K562 (cell line): ENCODE measurements around the gene LONRF2. TPM values are rescaled to one million over a fixed set of nuclear protein-coding genes. Genes with fewer than 3 reads are reported as not detected.

ENCODE experiments used
- ATAC-seq: fragments of 200-7000 bp; cut with Tn5 transposase; 3 replicates; pipeline ENCODE4 v1.9.1; 2020; ENCODE audit warnings: moderate library complexity
- BruUV-seq: library from RNA; stranded (reverse); fragments of 400-500 nt; replicated peaks from 2 replicates; lab custom pipeline; 2021; lab: Mats Ljungman, UMichigan
- CTCF ChIA-PET: fragments of 300-600 bp; formaldehyde crosslinking; extraction: SDS; loops from one replicate; lab custom pipeline; 2021; ENCODE audit warnings: low intra/inter-chr PET ratio; lab: Yijun Ruan, JAX
- POLR2A ChIA-PET: fragments of 300-600, 350-650 bp; sonication (Branson Sonifier 250); formaldehyde crosslinking; extraction: SDS; loops from one replicate; lab custom pipeline; 2021; ENCODE audit warnings: antibody characterized with exemption, inconsistent platforms; lab: Yijun Ruan, JAX
- DNase-seq, 4 experiments: peaks; one replicate each; pipeline versions ENCODE4 v3.0.0 to v3.0.0-alpha.2; 2011 to 2018; ENCODE audit warnings: low spot score in 3 of 4, mixed read lengths in 3 of 4; ENCODE audit errors: extremely low read depth in 1 of 4
- FAIRE-seq: peaks from 2 replicates; lab custom pipeline; 2011; peaks lifted over from hg19 to GRCh38; lab: Jason Lieb, UNC
- H2AFZ ChIP-seq: 2 replicates; pipeline ENCODE4 v1.6.0; 2011; ENCODE audit warnings: low read depth, low read length, control low read depth, inconsistent platforms
- H3K27ac ChIP-seq: fragments of 200-600 bp; 3 replicates; pipeline ENCODE4 v1.8.0; 2011; ENCODE audit warnings: low read depth, mild to moderate bottlenecking, control low read depth, inconsistent platforms, low read length, moderate library complexity, mixed read lengths; ENCODE audit errors: extremely low read depth
- H3K27me3 ChIP-seq, 2 experiments: fragments of 300-600 bp in 1 of 2; 2 replicates in 1 of 2; 3 replicates in 1 of 2; pipeline versions ENCODE4 v1.6.0 to v1.8.0; 2011; ENCODE audit warnings: inconsistent platforms in 2 of 2, low read length in 2 of 2, mild to moderate bottlenecking in 1 of 2, mixed read lengths in 1 of 2, moderate library complexity in 1 of 2; ENCODE audit not compliant: control insufficient read depth in 2 of 2, insufficient read depth in 2 of 2
- H3K36me3 ChIP-seq: fragments of 300-600 bp; 3 replicates; pipeline ENCODE4 v1.8.0; 2011; ENCODE audit warnings: mild to moderate bottlenecking, low read length, inconsistent platforms; ENCODE audit not compliant: control insufficient read depth, insufficient read depth
- H3K4me1 ChIP-seq, 2 experiments: fragments of 200-600 bp in 1 of 2; replicated peaks in 1 of 2; 2 replicates in 1 of 2; 3 replicates in 1 of 2; pipeline versions ENCODE4 v1.5.1 to v1.8.0; 2011; ENCODE audit warnings: inconsistent platforms in 2 of 2, low read length in 2 of 2, mild to moderate bottlenecking in 1 of 2, mixed read lengths in 1 of 2, moderate library complexity in 1 of 2; ENCODE audit not compliant: control insufficient read depth in 2 of 2, insufficient read depth in 2 of 2
- H3K4me2 ChIP-seq: 2 replicates; pipeline ENCODE4 v1.6.1; 2011; ENCODE audit warnings: low read length, control low read depth, inconsistent platforms, mixed read lengths; ENCODE audit not compliant: insufficient read depth
- H3K4me3 ChIP-seq: fragments of 200-600 bp; sonication (generic), shearing (Covaris generic); 2 replicates; pipeline ENCODE4 v1.5.1; 2016; ENCODE audit warnings: control low read depth, inconsistent platforms
- H3K79me2 ChIP-seq: fragments of 200-600 bp; 3 replicates; pipeline ENCODE4 v1.8.0; 2011; ENCODE audit warnings: low read length, inconsistent platforms; ENCODE audit not compliant: control insufficient read depth, insufficient read depth
- H3K9ac ChIP-seq, 2 experiments: 2 replicates each; pipeline versions ENCODE4 v1.6.0 to v1.6.1; 2011; ENCODE audit warnings: low read depth in 2 of 2, low read length in 2 of 2, control low read depth in 1 of 2, inconsistent platforms in 1 of 2, mild to moderate bottlenecking in 1 of 2, mixed read lengths in 1 of 2; ENCODE audit not compliant: insufficient read depth in 1 of 2
- H3K9me1 ChIP-seq: one replicate; pipeline ENCODE4 v1.6.0; 2011; ENCODE audit warnings: inconsistent platforms, mild to moderate bottlenecking, low read length, moderate library complexity; ENCODE audit not compliant: control insufficient read depth, insufficient read depth
- H3K9me3 ChIP-seq: replicated peaks from 2 replicates; pipeline ENCODE4 v1.5.1; 2011; ENCODE audit warnings: low read depth, low read length, inconsistent platforms; ENCODE audit not compliant: control insufficient read depth, insufficient read depth
- H4K20me1 ChIP-seq: replicated peaks from 2 replicates; pipeline ENCODE4 v1.6.1; 2011; ENCODE audit warnings: low read length, inconsistent platforms, mixed read lengths; ENCODE audit not compliant: control insufficient read depth, insufficient read depth
- BHLHE40 ChIP-seq: IDR thresholded peaks from 2 replicates; pipeline ENCODE4 v1.6.1; 2011; ENCODE audit warnings: low read length, improper control_type of control experiment
- CCNT2 ChIP-seq: IDR thresholded peaks from 2 replicates; pipeline ENCODE4 v1.6.1; 2011; ENCODE audit warnings: borderline replicate concordance, low read depth, mild to moderate bottlenecking, moderate library complexity, mixed read lengths, low read length; ENCODE audit not compliant: insufficient read length; ENCODE audit errors: extremely low read depth
- HCFC1 ChIP-seq: IDR thresholded peaks from 2 replicates; pipeline ENCODE4 v1.6.1; 2012; ENCODE audit warnings: low read depth, low read length, improper control_type of control experiment
- KDM2B ChIP-seq: fragments of 250-450 bp; sonication (Bioruptor Pico); IDR thresholded peaks from 2 replicates; pipeline ENCODE4 v1.8.0; 2021; ENCODE audit warnings: mild to moderate bottlenecking, moderate library complexity
- NRF1 ChIP-seq, 2 experiments: fragments of 450-650 bp; IDR thresholded peaks in 1 of 2; conservative IDR thresholded peaks in 1 of 2; 2 replicates each; pipeline ENCODE4 v1.6.1; 2014; ENCODE audit warnings: mild to moderate bottlenecking in 2 of 2
- PHF8 ChIP-seq: fragments of 200-600 bp; sonication (generic); IDR thresholded peaks from 2 replicates; pipeline ENCODE4 v1.6.1; 2012; ENCODE audit warnings: mixed run types, mild to moderate bottlenecking, inconsistent platforms, low read length, moderate library complexity, borderline replicate concordance
- POLR2G ChIP-seq: fragments of 200-400 bp; formaldehyde crosslinking; IDR thresholded peaks from 2 replicates; pipeline ENCODE4 v1.6.1; 2017; ENCODE audit warnings: low read depth, mild to moderate bottlenecking, antibody characterized with exemption, low read length, moderate library complexity
- PTRF ChIP-seq: fragments of 450-650 bp; IDR thresholded peaks from 2 replicates; pipeline ENCODE4 v1.6.1; 2016; ENCODE audit warnings: mild to moderate bottlenecking, missing genetic modification characterization, missing compliant biosample characterization
- RBBP5 ChIP-seq: fragments of 200-600 bp; sonication (generic); IDR thresholded peaks from 2 replicates; pipeline ENCODE4 v1.6.1; 2012; ENCODE audit warnings: borderline replicate concordance, mild to moderate bottlenecking, low read length, control low read depth, inconsistent platforms; ENCODE audit not compliant: insufficient read depth, poor library complexity, severe bottlenecking
- RBFOX2 ChIP-seq: fragments of 200-400 bp; formaldehyde crosslinking; IDR thresholded peaks from 2 replicates; pipeline ENCODE4 v1.6.1; 2017; ENCODE audit warnings: low read depth, mild to moderate bottlenecking, low read length, moderate library complexity
- TRIM24 ChIP-seq, 2 experiments: fragments of 450-650 bp; IDR thresholded peaks; 2 replicates each; pipeline ENCODE4 v1.6.1; 2016
- WGBS: fragments of 100-300 bp; shearing (Covaris generic); methylation state at CpG from one replicate; pipeline ENCODE4 v1.1.6; 2016; ENCODE audit warnings: low coverage, mixed read lengths; ENCODE audit not compliant: insufficient coverage; ENCODE audit errors: missing lambda C conversion rate; 5-methylcytosine and 5-hydroxymethylcytosine counted together
- in situ Hi-C: fragments of 300-500 bp; cut with MboI; formaldehyde crosslinking; loops from 4 replicates; pipeline ENCODE4 v1.15.0; 2018; ENCODE audit warnings: inconsistent platforms, mixed read lengths
- intact Hi-C: fragments of 100-400 bp; cut with micrococcal nuclease; formaldehyde crosslinking; loops from 2 replicates; pipeline ENCODE4 v1.14.2; 2022
- polyA plus RNA-seq, 8 experiments: library from polyadenylated mRNA; depleted of rRNA in 4 of 8; stranded (reverse) in 5 of 8; unstranded in 3 of 8; fragments of >200 nt; fragmentation: Nextera tagmentation in 2 of 8; fragmentation: Illumina TruSeq in 1 of 8; extraction: Ambion mirVana in 2 of 8; extraction: Trizol in 1 of 8; gene quantifications; 2 replicates each; pipeline versions ENCODE4 v1.2.1 to v1.2.3, GENCODE V29; 2011 to 2014; ENCODE audit warnings: inconsistent platforms in 1 of 8, missing spikeins in 1 of 8
- total RNA-seq, 7 experiments: library from RNA; depleted of rRNA in 6 of 7; stranded (reverse); fragments of >200 nt in 6 of 7; fragmentation: Illumina TruSeq in 2 of 7; extraction: Trizol in 2 of 7; gene quantifications; 2 replicates each; pipeline versions ENCODE4 v1.2.1 to v1.2.3, GENCODE V29; 2011 to 2021; ENCODE audit warnings: low replicate concordance in 1 of 7
- TF ChIP-seq, protein P1 (sequence below), 3 experiments: IDR thresholded peaks in 2 of 3; conservative IDR thresholded peaks in 1 of 3; 2 replicates each; pipeline ENCODE4 v1.5.1; 2011 to 2012; ENCODE audit warnings: low read length in 3 of 3, mild to moderate bottlenecking in 3 of 3, control low read depth in 2 of 3, improper control_type of control experiment in 1 of 3, inconsistent platforms in 1 of 3, low read depth in 1 of 3, mixed read lengths in 1 of 3, moderate library complexity in 1 of 3; ENCODE audit not compliant: insufficient read depth in 2 of 3
- TF ChIP-seq, protein P2 (sequence below): fragments of 450-650 bp; conservative IDR thresholded peaks from 2 replicates; pipeline ENCODE4 v1.6.1; 2016; ENCODE audit warnings: missing genetic modification characterization, low read depth, mild to moderate bottlenecking, control low read depth, missing compliant biosample characterization
- TF ChIP-seq, protein P3 (sequence below): IDR thresholded peaks from 2 replicates; pipeline ENCODE4 v1.6.1; 2011; ENCODE audit warnings: borderline replicate concordance, low read depth, mild to moderate bottlenecking, moderate library complexity, low read length; ENCODE audit not compliant: insufficient read depth, poor library complexity, severe bottlenecking

Gene LONRF2
- total and polyA plus RNA-seq, 9 of the 15 experiments (the other 6 are each of a cell fraction or from before 2014, with no cell fraction given), result 0.35 to 5.0 (median 2.7) TPM

DNA sequence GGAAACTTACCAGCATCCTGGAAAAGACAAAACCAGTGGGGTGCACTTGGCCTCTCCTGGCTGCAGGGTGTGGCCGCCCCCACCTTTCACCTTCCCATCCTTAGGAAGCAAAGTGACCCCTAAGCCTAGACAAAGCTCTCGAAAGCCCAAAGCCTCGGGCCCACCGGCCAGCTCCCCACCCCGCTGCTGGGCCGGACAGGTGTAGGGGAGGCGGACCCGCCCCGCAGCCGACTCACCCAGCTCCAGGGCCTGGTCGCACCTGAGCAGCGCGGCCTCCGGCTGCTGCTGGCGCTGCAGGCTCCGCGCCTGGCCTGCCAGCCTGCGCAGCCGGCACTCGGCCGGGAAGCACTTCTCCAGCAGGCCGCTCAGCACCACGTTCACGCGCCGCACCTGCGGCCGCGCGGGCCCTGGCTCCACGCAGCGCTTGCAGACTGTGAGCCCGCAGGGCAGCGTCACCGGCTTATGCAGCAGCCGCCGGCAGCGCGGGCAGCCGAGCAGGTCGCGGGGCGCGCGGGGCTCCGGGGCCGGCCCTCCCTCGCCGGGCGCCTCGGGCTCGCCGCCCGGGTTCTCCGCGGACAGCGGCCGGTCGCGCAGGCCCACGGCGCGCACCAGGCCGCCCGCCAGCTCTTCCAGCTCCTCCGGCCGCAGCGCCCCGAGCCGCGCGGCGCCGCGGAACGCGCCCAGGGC, 979 bp downstream of the LONRF2 start:
- DNase-seq (peak; percentile 46 to 69 (median 56)), FAIRE-seq (no peak), ATAC-seq (peak; percentile 85)
- Histone ChIP-seq H3K79me2 (peaks cover 11% of the 10 kb centered on the region; the same call in 2 of the 3 replicates), H3K9me1 (no peaks in the 10 kb centered on the region), H3K9me3 (peaks cover 17% of the 10 kb centered on the region), H3K9ac (peak overlapping the region in 1 of 2 experiments; percentile 94; a peak in 3 of 4 replicates), H3K4me1 (peaks cover 8 to 18% of the 10 kb centered on the region in 2 experiments; a peak in 4 of 5 replicates), H3K27me3 (0 out of 5 replicates have a peak, but pooled peaks cover 0 to 2% of the 10 kb centered on the region in 2 experiments), H3K4me2 (peak overlapping the region; percentile 73), H3K36me3 (no peaks in the 10 kb centered on the region), H3K4me3 (peak overlapping the region; percentile 61), H4K20me1 (no peaks in the 10 kb centered on the region), H3K27ac (no peak overlapping the region), H2AFZ (peak overlapping the region; percentile 85)
- 2% methylated on average over 45 of the region's 77 CpGs for WGBS
- intact Hi-C loops, result loop anchor here (5.0 kb wide), 1 partner anchor 61 kb away; no protein-coding TSS in a partner anchor
- in situ Hi-C loops, result no loop called here
- no TSS peak for BruUV-seq
- CTCF ChIA-PET, result no interaction called here
- POLR2A ChIA-PET, result interaction anchor here (0.9 kb wide), 1 partner anchor 28 kb away, joined by 3 read pairs; no protein-coding TSS in a partner anchor
- TF ChIP-seq HCFC1 (peak; percentile 27; the same call in 1 of the 2 replicates), TRIM24 (IDR thresholded peaks at IDR 0.05) (no peak), PTRF (tag) (no peak), KDM2B (CRISPR knock-in tag) (peak; percentile 69; the same call in 1 of the 2 replicates), BHLHE40 (no peak), CCNT2 (peak; percentile 4), PHF8 (peak; percentile 54; the same call in 1 of the 2 replicates), RBFOX2 (peak; percentile 61), RBBP5 (peak; percentile 63), POLR2G (peak; percentile 71), NRF1 (conservative IDR thresholded peaks at IDR 0.05 in 1 of 2, IDR thresholded peaks at IDR 0.05 in 1 of 2) (peak; percentile 77 to 83)
- TF ChIP-seq, protein P1, sequence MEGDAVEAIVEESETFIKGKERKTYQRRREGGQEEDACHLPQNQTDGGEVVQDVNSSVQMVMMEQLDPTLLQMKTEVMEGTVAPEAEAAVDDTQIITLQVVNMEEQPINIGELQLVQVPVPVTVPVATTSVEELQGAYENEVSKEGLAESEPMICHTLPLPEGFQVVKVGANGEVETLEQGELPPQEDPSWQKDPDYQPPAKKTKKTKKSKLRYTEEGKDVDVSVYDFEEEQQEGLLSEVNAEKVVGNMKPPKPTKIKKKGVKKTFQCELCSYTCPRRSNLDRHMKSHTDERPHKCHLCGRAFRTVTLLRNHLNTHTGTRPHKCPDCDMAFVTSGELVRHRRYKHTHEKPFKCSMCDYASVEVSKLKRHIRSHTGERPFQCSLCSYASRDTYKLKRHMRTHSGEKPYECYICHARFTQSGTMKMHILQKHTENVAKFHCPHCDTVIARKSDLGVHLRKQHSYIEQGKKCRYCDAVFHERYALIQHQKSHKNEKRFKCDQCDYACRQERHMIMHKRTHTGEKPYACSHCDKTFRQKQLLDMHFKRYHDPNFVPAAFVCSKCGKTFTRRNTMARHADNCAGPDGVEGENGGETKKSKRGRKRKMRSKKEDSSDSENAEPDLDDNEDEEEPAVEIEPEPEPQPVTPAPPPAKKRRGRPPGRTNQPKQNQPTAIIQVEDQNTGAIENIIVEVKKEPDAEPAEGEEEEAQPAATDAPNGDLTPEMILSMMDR (IDR thresholded peaks at IDR 0.05 in 2 of 3, conservative IDR thresholded peaks at IDR 0.05 in 1 of 3; ENCODE audit: insufficient read depth in 2 of 3, low read depth in 1 of 3, low read length in 3 of 3), result peak; percentile 44 to 63 (median 46); a peak in 4 of 6 replicates
- TF ChIP-seq, protein P2, sequence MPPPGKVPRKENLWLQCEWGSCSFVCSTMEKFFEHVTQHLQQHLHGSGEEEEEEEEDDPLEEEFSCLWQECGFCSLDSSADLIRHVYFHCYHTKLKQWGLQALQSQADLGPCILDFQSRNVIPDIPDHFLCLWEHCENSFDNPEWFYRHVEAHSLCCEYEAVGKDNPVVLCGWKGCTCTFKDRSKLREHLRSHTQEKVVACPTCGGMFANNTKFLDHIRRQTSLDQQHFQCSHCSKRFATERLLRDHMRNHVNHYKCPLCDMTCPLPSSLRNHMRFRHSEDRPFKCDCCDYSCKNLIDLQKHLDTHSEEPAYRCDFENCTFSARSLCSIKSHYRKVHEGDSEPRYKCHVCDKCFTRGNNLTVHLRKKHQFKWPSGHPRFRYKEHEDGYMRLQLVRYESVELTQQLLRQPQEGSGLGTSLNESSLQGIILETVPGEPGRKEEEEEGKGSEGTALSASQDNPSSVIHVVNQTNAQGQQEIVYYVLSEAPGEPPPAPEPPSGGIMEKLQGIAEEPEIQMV, result no peak
- TF ChIP-seq, protein P3, sequence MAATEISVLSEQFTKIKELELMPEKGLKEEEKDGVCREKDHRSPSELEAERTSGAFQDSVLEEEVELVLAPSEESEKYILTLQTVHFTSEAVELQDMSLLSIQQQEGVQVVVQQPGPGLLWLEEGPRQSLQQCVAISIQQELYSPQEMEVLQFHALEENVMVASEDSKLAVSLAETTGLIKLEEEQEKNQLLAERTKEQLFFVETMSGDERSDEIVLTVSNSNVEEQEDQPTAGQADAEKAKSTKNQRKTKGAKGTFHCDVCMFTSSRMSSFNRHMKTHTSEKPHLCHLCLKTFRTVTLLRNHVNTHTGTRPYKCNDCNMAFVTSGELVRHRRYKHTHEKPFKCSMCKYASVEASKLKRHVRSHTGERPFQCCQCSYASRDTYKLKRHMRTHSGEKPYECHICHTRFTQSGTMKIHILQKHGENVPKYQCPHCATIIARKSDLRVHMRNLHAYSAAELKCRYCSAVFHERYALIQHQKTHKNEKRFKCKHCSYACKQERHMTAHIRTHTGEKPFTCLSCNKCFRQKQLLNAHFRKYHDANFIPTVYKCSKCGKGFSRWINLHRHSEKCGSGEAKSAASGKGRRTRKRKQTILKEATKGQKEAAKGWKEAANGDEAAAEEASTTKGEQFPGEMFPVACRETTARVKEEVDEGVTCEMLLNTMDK, result peak; percentile 2
